Neural cell (in vitro differentiated cells): Measurements from ENCODE around the gene MACF1. TPM values are rescaled to one million over a fixed set of nuclear protein-coding genes. Genes with fewer than 3 reads are reported as not detected.
"Not testable (repeated sequence)": the region's sequence is repeated elsewhere in the genome, so short reads cannot be mapped to it uniquely, and the experiment has no call there.

ENCODE experiments used
- H2AFZ ChIP-seq: fragments of 200-600, 300-800 bp; sonication (generic), shearing (Covaris generic); 2 replicates; pipeline ENCODE4 v1.6.0; 2014; ENCODE audit warnings: low read depth, mild to moderate bottlenecking, antibody characterized with exemption, low read length, moderate library complexity
- H3F3A ChIP-seq: fragments of 200-600 bp; shearing (Covaris generic); 2 replicates; pipeline ENCODE4 v1.6.1; 2016; ENCODE audit warnings: mild to moderate bottlenecking, moderate library complexity, mixed read lengths, antibody characterized with exemption, low read length; ENCODE audit not compliant: insufficient read depth, poor library complexity, severe bottlenecking
- H3K27ac ChIP-seq: fragments of 200-600, 300-800 bp; sonication (generic), shearing (Covaris generic); 2 replicates; pipeline ENCODE4 v1.5.1; 2014; ENCODE audit warnings: mild to moderate bottlenecking, low read length, moderate library complexity
- H3K27me3 ChIP-seq: fragments of 300-800, 200-600 bp; sonication (generic), shearing (Covaris generic); 2 replicates; pipeline ENCODE4 v1.6.0; 2014; ENCODE audit warnings: mild to moderate bottlenecking, low read depth, low read length, moderate library complexity; ENCODE audit not compliant: insufficient read depth
- H3K36me3 ChIP-seq: fragments of 300-800, 200-600 bp; sonication (generic), shearing (Covaris generic); 2 replicates; pipeline ENCODE4 v1.5.1; 2014; ENCODE audit warnings: mild to moderate bottlenecking, antibody characterized with exemption, low read length, moderate library complexity; ENCODE audit not compliant: insufficient read depth
- H3K4me2 ChIP-seq: fragments of 300-800, 200-600 bp; sonication (generic), shearing (Covaris generic); 2 replicates; pipeline ENCODE4 v1.6.0; 2014; ENCODE audit warnings: mild to moderate bottlenecking, low read length
- H3K4me3 ChIP-seq: fragments of 300-800, 200-600 bp; sonication (generic), shearing (Covaris generic); 2 replicates; pipeline ENCODE4 v1.5.1; 2014; ENCODE audit warnings: mild to moderate bottlenecking, low read length, moderate library complexity
- H3K79me2 ChIP-seq: fragments of 200-600 bp; shearing (Covaris generic); replicated peaks from 2 replicates; pipeline ENCODE4 v1.6.0; 2014; ENCODE audit warnings: mild to moderate bottlenecking, low read length, moderate library complexity; ENCODE audit not compliant: insufficient read depth
- H3K9ac ChIP-seq: fragments of 300-800, 200-600 bp; sonication (generic), shearing (Covaris generic); 2 replicates; pipeline ENCODE4 v1.6.1; 2016; ENCODE audit warnings: mild to moderate bottlenecking, low read length, mixed read lengths
- H3K9me2 ChIP-seq: fragments of 200-600 bp; shearing (Covaris generic); 2 replicates; pipeline ENCODE4 v1.6.1; 2016; ENCODE audit warnings: mild to moderate bottlenecking, low read length, mixed read lengths; ENCODE audit not compliant: insufficient read depth
- H3K9me3 ChIP-seq: fragments of 200-600, 300-800 bp; sonication (generic), shearing (Covaris generic); 2 replicates; pipeline ENCODE4 v1.6.1; 2016; ENCODE audit warnings: mild to moderate bottlenecking, mixed run types, low read length, moderate library complexity, mixed read lengths
- H4K20me1 ChIP-seq: fragments of 200-600 bp; shearing (Covaris generic); 2 replicates; pipeline ENCODE4 v1.6.1; 2016; ENCODE audit warnings: mild to moderate bottlenecking, mixed run types; ENCODE audit not compliant: insufficient read depth
- CTCF ChIP-seq: fragments of 450-650 bp; IDR thresholded peaks from 2 replicates; pipeline ENCODE4 v1.5.1; 2014; ENCODE audit warnings: antibody characterized with exemption, mild to moderate bottlenecking, moderate library complexity; ENCODE audit not compliant: poor library complexity, severe bottlenecking
- EP300 ChIP-seq: fragments of 450-650 bp; conservative IDR thresholded peaks from 2 replicates; pipeline ENCODE4 v1.6.1; 2014; ENCODE audit warnings: antibody characterized with exemption, mild to moderate bottlenecking, moderate library complexity; ENCODE audit not compliant: poor library complexity, severe bottlenecking
- EZH2 ChIP-seq: fragments of 200-600, 300-800 bp; shearing (Covaris generic), sonication (generic); IDR thresholded peaks from 2 replicates; pipeline ENCODE4 v1.6.1; 2014; ENCODE audit warnings: antibody characterized with exemption, low read length, borderline replicate concordance, mild to moderate bottlenecking; ENCODE audit not compliant: insufficient read depth, poor library complexity, severe bottlenecking
- MXI1 ChIP-seq: fragments of 450-650 bp; conservative IDR thresholded peaks from 2 replicates; pipeline ENCODE4 v1.6.1; 2014; ENCODE audit warnings: antibody characterized with exemption, mild to moderate bottlenecking; ENCODE audit not compliant: poor library complexity, severe bottlenecking
- POLR2AphosphoS5 ChIP-seq: IDR thresholded peaks from 2 replicates; pipeline ENCODE4 v1.6.1; 2012
- RAD21 ChIP-seq: fragments of 450-650 bp; conservative IDR thresholded peaks from 2 replicates; pipeline ENCODE4 v1.6.1; 2014; ENCODE audit warnings: antibody characterized with exemption, mild to moderate bottlenecking, moderate library complexity
- REST ChIP-seq: IDR thresholded peaks from 2 replicates; pipeline ENCODE4 v1.6.1; 2012; ENCODE audit warnings: borderline replicate concordance
- SMC3 ChIP-seq: fragments of 450-650 bp; conservative IDR thresholded peaks from 2 replicates; pipeline ENCODE4 v1.6.1; 2014; ENCODE audit warnings: antibody characterized with exemption, mild to moderate bottlenecking, moderate library complexity; ENCODE audit not compliant: poor library complexity
- TAF1 ChIP-seq: IDR thresholded peaks from 2 replicates; pipeline ENCODE4 v1.6.1; 2012; ENCODE audit warnings: low read depth
- polyA plus RNA-seq: library from polyadenylated mRNA; depleted of rRNA; stranded (reverse); fragments of >200 nt; gene quantifications from 2 replicates; pipeline ENCODE4 v1.2.3, GENCODE V29; 2014

The MACF1 gene
- polyA plus RNA-seq, 1 donor from 2014 or later, result 176 TPM

- Histone ChIP-seq H3F3A (no peaks in the 10 kb centered on the region), H4K20me1 (no peaks in the 10 kb centered on the region), H3K27me3 (no peaks in the 10 kb centered on the region), H2AFZ (no peak overlapping the region), H3K9me2 (no peaks in the 10 kb centered on the region), H3K4me3 (no peak overlapping the region), H3K79me2 (peaks cover 46% of the 10 kb centered on the region), H3K9ac (no peak overlapping the region), H3K36me3 (no peaks in the 10 kb centered on the region), H3K4me2 (no peak overlapping the region), H3K27ac (no peak overlapping the region), H3K9me3 (no peaks in the 10 kb centered on the region)
- no peak for TF ChIP-seq RAD21
Measured at GRCh38 chr1:39160703-39161102, 43.8 kb upstream of the MACF1 start.

GRCh38 chr1:39161811-39162210 is 42.7 kb upstream of the MACF1 start:
- H3K9me2 ChIP-seq, H3F3A ChIP-seq, H3K9me3 ChIP-seq, H3K36me3 ChIP-seq, H3K4me3 ChIP-seq, H2AFZ ChIP-seq, H3K4me2 ChIP-seq, H3K27ac ChIP-seq, H4K20me1 ChIP-seq, H3K27me3 ChIP-seq, H3K9ac ChIP-seq: not testable (repeated sequence)
- H3K79me2 ChIP-seq, result peaks cover 39% of the 10 kb centered on the region

GRCh38 chr1:39163469-39163868 is 41.0 kb upstream of the MACF1 start:
- Histone ChIP-seq H3K4me2 (no peak overlapping the region), H3K4me3 (no peak overlapping the region), H4K20me1 (no peaks in the 10 kb centered on the region), H3K9ac (no peak overlapping the region), H3K27me3 (no peaks in the 10 kb centered on the region), H3K9me3 (no peaks in the 10 kb centered on the region), H3K79me2 (peaks cover 32% of the 10 kb centered on the region), H3K9me2 (no peaks in the 10 kb centered on the region), H3K36me3 (no peaks in the 10 kb centered on the region), H3K27ac (no peak overlapping the region), H3F3A (no peaks in the 10 kb centered on the region), H2AFZ (no peak overlapping the region)
- no peak for TF ChIP-seq EP300
- no peak for TF ChIP-seq POLR2AphosphoS5
- no peak for TF ChIP-seq MXI1
- TF ChIP-seq RAD21, result no peak
- no peak for TF ChIP-seq CTCF
- TF ChIP-seq REST, result no peak
- TF ChIP-seq EZH2, result no peak
- no peak for TF ChIP-seq TAF1
- TF ChIP-seq SMC3, result no peak
